Measurements from ENCODE around the gene ADAM11. TPM values are rescaled to one million over a fixed set of nuclear protein-coding genes. Genes with fewer than 3 reads are reported as not detected.
A peak's percentile ranks its signal among the peaks of the same experiment; 100 is the strongest.

ADAM11 gene
- polyA plus RNA-seq, 4 donors, result 0.15 to 0.62 TPM; not detected in 2

DNA sequence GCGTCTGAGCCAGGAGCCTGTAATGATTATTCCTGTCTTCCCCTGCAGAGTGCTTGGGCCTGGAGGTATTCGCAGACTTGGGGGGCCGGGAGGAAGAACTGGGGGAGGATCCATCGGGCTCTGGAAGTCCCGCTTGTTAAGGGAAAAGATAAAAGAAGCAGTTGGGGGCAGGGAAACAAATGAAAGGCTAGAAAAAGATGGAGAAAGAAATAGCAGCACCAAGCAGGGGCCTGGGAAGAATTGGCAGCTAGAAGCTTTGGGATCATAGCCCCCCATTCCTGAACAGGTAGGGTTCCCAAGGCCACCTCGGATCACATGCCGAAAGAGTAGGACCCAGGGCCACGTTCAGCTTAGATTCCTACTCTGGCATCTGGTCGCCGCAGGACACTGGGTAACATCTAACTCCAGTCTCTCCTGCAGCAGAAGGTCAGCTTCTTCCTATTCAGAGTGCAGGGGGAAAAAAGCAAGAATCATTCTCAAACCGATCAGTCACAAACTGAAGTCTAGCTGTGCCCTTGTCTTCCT is 23.6 kb downstream of the ADAM11 start:
- Histone ChIP-seq H3K27ac (ENCODE audit: low read depth in 1 of 3, low read length in 2 of 3) (no peak overlapping the region), H3K4me3 (ENCODE audit: low read depth in 1 of 3, low read length in 3 of 3) (no peak overlapping the region), H3K27me3 (ENCODE audit: control insufficient read depth in 3 of 3, insufficient read depth in 3 of 3, low read length in 3 of 3) (peaks cover 0 to 11% (median 0%) of the 10 kb centered on the region in 3 donors), H3K9me3 (ENCODE audit: control insufficient read depth in 2 of 2, insufficient read depth in 1 of 2, low read depth in 1 of 2, low read length in 1 of 2) (no peaks in the 10 kb centered on the region), H3K4me1 (ENCODE audit: control insufficient read depth in 3 of 3, insufficient read depth in 2 of 3, low read depth in 1 of 3, low read length in 2 of 3) (peaks cover 0 to 10% (median 0%) of the 10 kb centered on the region in 3 donors), H3K36me3 (ENCODE audit: control insufficient read depth in 3 of 3, insufficient read depth in 2 of 3, low read depth in 1 of 3, low read length in 3 of 3) (peaks cover 0 to 3% (median 0%) of the 10 kb centered on the region in 3 donors)
- FAIRE-seq, result no peak
- DNase-seq, result no peak
- WGBS, 3 donors, result 64 to 78% (median 69%) methylated on average over 11 of the region's 11 CpGs

GRCh38 chr17:44785921-44786320 is 27.1 kb downstream of the ADAM11 start:
- no peak overlapping the region for H3K4me3 ChIP-seq (ENCODE audit: low read depth in 1 of 3, low read length in 3 of 3)
- H3K4me1 ChIP-seq (ENCODE audit: control insufficient read depth in 3 of 3, insufficient read depth in 2 of 3, low read depth in 1 of 3, low read length in 2 of 3), result no peaks in the 10 kb centered on the region
- WGBS, 3 donors, result 85 to 88% (median 86%) methylated on average over 7 of the region's 7 CpGs
- DNase-seq (no peak), FAIRE-seq (no peak)
- peaks cover 0 to 2% (median 0%) of the 10 kb centered on the region in 3 donors for H3K27me3 ChIP-seq (ENCODE audit: control insufficient read depth in 3 of 3, insufficient read depth in 3 of 3, low read length in 3 of 3)
- H3K36me3 ChIP-seq (ENCODE audit: control insufficient read depth in 3 of 3, insufficient read depth in 2 of 3, low read depth in 1 of 3, low read length in 3 of 3), result no peaks in the 10 kb centered on the region
- H3K27ac ChIP-seq (ENCODE audit: low read depth in 1 of 3, low read length in 2 of 3), result no peak overlapping the region
- H3K9me3 ChIP-seq (ENCODE audit: control insufficient read depth in 2 of 2, insufficient read depth in 1 of 2, low read depth in 1 of 2, low read length in 1 of 2), result no peaks in the 10 kb centered on the region

DNA sequence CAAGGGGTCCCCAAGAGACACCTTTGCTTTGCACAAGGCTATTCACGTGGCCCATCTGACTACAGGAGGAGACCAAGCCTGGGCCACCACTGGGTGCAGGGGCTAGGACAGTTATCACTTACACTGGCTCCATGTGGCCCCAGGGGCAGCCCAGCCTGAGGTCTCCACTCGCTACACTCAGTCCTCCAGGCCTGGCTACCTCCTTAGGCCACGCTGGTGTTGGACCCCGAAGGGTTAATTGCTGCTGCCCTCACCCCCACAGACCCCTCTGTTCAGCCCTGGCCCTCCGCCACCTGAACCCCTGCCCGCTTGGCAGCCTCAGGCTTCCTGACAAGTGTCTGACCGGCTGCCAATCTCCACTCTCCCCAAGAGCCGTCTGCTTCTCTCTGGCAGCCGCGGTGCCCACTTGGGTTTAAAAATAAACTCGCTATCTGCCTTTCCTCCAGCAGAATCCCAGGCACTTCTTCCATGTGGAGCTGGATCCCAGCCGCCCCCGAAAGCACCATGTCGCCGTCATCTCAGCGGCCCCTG is 27.8 kb downstream of the ADAM11 start:
- FAIRE-seq (no peak), DNase-seq (no peak)
- Histone ChIP-seq H3K4me3 (ENCODE audit: low read depth in 1 of 3, low read length in 3 of 3) (no peak overlapping the region), H3K27ac (ENCODE audit: low read depth in 1 of 3, low read length in 2 of 3) (no peak overlapping the region), H3K27me3 (ENCODE audit: control insufficient read depth in 3 of 3, insufficient read depth in 3 of 3, low read length in 3 of 3) (peaks cover 0 to 2% (median 0%) of the 10 kb centered on the region in 3 donors), H3K9me3 (ENCODE audit: control insufficient read depth in 2 of 2, insufficient read depth in 1 of 2, low read depth in 1 of 2, low read length in 1 of 2) (no peaks in the 10 kb centered on the region), H3K4me1 (ENCODE audit: control insufficient read depth in 3 of 3, insufficient read depth in 2 of 3, low read depth in 1 of 3, low read length in 2 of 3) (no peaks in the 10 kb centered on the region), H3K36me3 (ENCODE audit: control insufficient read depth in 3 of 3, insufficient read depth in 2 of 3, low read depth in 1 of 3, low read length in 3 of 3) (no peaks in the 10 kb centered on the region)
- WGBS, 3 donors, result 55 to 74% (median 68%) methylated on average over 16 of the region's 16 CpGs

- Histone ChIP-seq H3K36me3 (ENCODE audit: control insufficient read depth in 3 of 3, insufficient read depth in 2 of 3, low read depth in 1 of 3, low read length in 3 of 3) (no peaks in the 10 kb centered on the region), H3K27ac (ENCODE audit: low read depth in 1 of 3, low read length in 2 of 3) (no peak overlapping the region), H3K27me3 (ENCODE audit: control insufficient read depth in 3 of 3, insufficient read depth in 3 of 3, low read length in 3 of 3) (peaks cover 0 to 2% (median 0%) of the 10 kb centered on the region in 3 donors), H3K4me1 (ENCODE audit: control insufficient read depth in 3 of 3, insufficient read depth in 2 of 3, low read depth in 1 of 3, low read length in 2 of 3) (no peaks in the 10 kb centered on the region), H3K4me3 (ENCODE audit: low read depth in 1 of 3, low read length in 3 of 3) (no peak overlapping the region), H3K9me3 (ENCODE audit: control insufficient read depth in 2 of 2, insufficient read depth in 1 of 2, low read depth in 1 of 2, low read length in 1 of 2) (no peaks in the 10 kb centered on the region)
- no peak for DNase-seq
- no peak for FAIRE-seq
- WGBS, 3 donors, result 64 to 75% (median 73%) methylated on average over 15 of the region's 15 CpGs
These were observed 28.6 kb downstream of the ADAM11 start for GRCh38 chr17:44787271-44787940.

DNA sequence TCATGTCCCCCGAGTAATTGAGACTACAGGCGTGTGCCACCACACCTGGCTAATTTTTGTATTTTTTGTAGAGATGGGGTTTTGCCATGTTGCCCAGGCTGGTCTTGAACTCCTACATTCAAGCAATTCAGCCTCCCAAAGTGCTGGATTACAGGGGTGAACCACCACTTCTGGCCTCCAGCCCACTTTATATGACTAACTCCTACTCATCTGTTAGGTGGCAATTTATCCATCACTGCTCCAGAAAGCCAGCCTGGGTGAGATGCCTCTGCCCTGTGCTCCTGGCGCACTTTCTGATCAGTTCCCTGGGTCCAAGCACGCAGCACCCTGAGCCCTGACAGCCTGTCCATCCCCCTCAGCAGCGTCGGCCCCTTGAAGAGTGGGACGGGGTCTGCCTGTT is 29.4 kb downstream of the ADAM11 start:
- 76 to 83% (median 83%) methylated on average over 7 of the region's 7 CpGs for WGBS, 3 donors
- H3K9me3 ChIP-seq (ENCODE audit: control insufficient read depth in 2 of 2, insufficient read depth in 1 of 2, low read depth in 1 of 2, low read length in 1 of 2), result no peaks in the 10 kb centered on the region
- H3K27ac ChIP-seq (ENCODE audit: low read depth in 1 of 3, low read length in 2 of 3), result no peak overlapping the region
- no peaks in the 10 kb centered on the region for H3K4me1 ChIP-seq (ENCODE audit: control insufficient read depth in 3 of 3, insufficient read depth in 2 of 3, low read depth in 1 of 3, low read length in 2 of 3)
- FAIRE-seq (no peak), DNase-seq (no peak)
- peaks cover 0 to 1% (median 0%) of the 10 kb centered on the region in 3 donors for H3K27me3 ChIP-seq (ENCODE audit: control insufficient read depth in 3 of 3, insufficient read depth in 3 of 3, low read length in 3 of 3)
- no peaks in the 10 kb centered on the region for H3K36me3 ChIP-seq (ENCODE audit: control insufficient read depth in 3 of 3, insufficient read depth in 2 of 3, low read depth in 1 of 3, low read length in 3 of 3)
- no peak overlapping the region for H3K4me3 ChIP-seq (ENCODE audit: low read depth in 1 of 3, low read length in 3 of 3)

- Histone ChIP-seq H3K4me1 (ENCODE audit: control insufficient read depth in 3 of 3, insufficient read depth in 2 of 3, low read depth in 1 of 3, low read length in 2 of 3) (peaks cover 0 to 5% (median 0%) of the 10 kb centered on the region in 3 donors), H3K27me3 (ENCODE audit: control insufficient read depth in 3 of 3, insufficient read depth in 3 of 3, low read length in 3 of 3) (no peaks in the 10 kb centered on the region), H3K4me3 (ENCODE audit: low read depth in 1 of 3, low read length in 3 of 3) (no peak overlapping the region), H3K27ac (ENCODE audit: low read depth in 1 of 3, low read length in 2 of 3) (no peak overlapping the region), H3K36me3 (ENCODE audit: control insufficient read depth in 3 of 3, insufficient read depth in 2 of 3, low read depth in 1 of 3, low read length in 3 of 3) (peaks cover 0 to 2% (median 0%) of the 10 kb centered on the region in 3 donors), H3K9me3 (ENCODE audit: control insufficient read depth in 2 of 2, insufficient read depth in 1 of 2, low read depth in 1 of 2, low read length in 1 of 2) (no peaks in the 10 kb centered on the region)
- FAIRE-seq (no peak), DNase-seq (no peak)
- 98 to 100% (median 100%) methylated on average over 1 of the region's 1 CpG for WGBS, 3 donors
These were observed 33.5 kb downstream of the ADAM11 start for GRCh38 chr17:44792276-44792675.

DNA sequence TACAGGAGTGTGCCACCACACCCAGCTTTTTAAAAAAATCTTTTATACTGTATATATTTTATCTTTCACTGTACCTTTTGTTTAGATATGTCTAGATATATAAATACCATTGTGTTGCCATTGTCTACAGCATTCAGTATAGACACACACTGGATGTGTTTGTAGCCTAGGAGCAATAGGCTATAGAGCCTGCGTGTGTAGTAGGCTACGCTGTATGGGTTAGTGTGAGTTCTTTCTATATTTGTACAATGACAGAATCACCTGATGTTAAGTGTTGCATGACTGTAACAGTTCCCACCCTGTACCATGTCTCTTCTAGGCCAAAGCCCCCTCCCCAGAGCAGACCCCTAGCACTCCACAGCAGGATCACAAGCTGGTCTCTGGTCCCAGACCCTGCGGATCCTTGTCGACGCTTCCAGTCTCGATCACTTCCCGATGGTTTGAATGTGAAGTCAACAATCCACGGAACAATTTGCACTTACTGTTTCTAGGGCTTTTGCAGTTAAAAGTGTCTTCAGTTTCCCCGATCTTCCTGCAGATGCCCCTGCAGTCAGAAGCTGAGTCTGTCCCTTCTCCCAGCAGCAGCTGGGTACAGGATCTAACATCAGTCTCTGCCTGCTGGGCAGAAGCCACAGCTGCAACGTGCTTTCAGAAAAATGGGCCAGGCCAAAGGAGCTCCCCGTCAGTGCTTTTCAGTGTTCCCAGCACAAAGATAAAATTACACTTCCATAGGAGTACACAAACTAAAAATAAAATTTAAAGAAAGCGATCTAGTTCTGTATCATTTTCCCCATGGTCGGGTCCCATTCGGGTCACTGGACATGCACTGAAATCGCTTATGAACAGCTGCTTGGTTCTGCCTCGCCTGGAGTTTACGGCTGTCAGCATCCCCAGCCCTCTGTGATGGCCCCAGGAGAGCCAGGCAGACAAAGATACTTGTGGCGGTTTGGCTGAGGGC is 35.4 kb downstream of the ADAM11 start:
- Histone ChIP-seq H3K27me3 (ENCODE audit: control insufficient read depth in 3 of 3, insufficient read depth in 3 of 3, low read length in 3 of 3) (no peaks in the 10 kb centered on the region), H3K4me1 (ENCODE audit: control insufficient read depth in 3 of 3, insufficient read depth in 2 of 3, low read depth in 1 of 3, low read length in 2 of 3) (peaks cover 0 to 5% (median 3%) of the 10 kb centered on the region in 3 donors), H3K36me3 (ENCODE audit: control insufficient read depth in 3 of 3, insufficient read depth in 2 of 3, low read depth in 1 of 3, low read length in 3 of 3) (peaks cover 0 to 2% (median 0%) of the 10 kb centered on the region in 3 donors), H3K4me3 (ENCODE audit: low read depth in 1 of 3, low read length in 3 of 3) (no peak overlapping the region), H3K9me3 (ENCODE audit: control insufficient read depth in 2 of 2, insufficient read depth in 1 of 2, low read depth in 1 of 2, low read length in 1 of 2) (no peaks in the 10 kb centered on the region), H3K27ac (ENCODE audit: low read depth in 1 of 3, low read length in 2 of 3) (peak overlapping the region in 2 of 3 donors; percentile 35 to 91)
- no peak for FAIRE-seq
- DNase-seq, result no peak
- 70 to 87% (median 78%) methylated on average over 18 of the region's 18 CpGs for WGBS, 3 donors

DNA sequence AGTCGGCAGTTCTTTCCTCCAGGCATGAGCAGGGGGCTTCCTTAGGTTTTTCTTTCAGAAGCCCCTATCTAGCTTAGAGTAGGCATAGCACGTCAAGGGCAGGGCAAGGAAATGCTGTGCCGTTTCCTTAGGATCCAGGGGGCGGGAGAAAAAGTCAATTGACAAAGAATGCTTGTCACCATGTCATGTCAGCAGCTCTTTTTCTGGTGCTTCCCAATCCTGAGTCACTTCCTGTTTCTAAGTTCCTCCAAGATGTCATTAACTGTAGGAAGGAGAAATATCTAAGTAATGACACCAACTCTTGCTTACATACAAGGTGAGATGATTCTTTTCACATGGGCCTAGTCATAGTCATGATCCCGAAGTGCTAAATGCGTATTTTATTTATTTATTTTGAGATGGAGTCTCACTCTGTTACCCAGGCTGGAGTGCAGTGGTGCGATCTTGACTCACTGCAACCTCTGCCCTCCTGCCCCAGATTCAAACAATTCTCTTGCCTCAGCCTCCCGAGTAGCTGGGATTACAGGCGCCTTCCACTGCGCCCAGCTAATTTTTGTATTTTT is 36.1 kb downstream of the ADAM11 start:
- DNase-seq, result no peak
- H3K36me3 ChIP-seq (ENCODE audit: control insufficient read depth in 3 of 3, insufficient read depth in 2 of 3, low read depth in 1 of 3, low read length in 3 of 3), result peaks cover 0 to 2% (median 0%) of the 10 kb centered on the region in 3 donors
- H3K4me3 ChIP-seq (ENCODE audit: low read depth in 1 of 3, low read length in 3 of 3), result no peak overlapping the region
- H3K27me3 ChIP-seq (ENCODE audit: control insufficient read depth in 3 of 3, insufficient read depth in 3 of 3, low read length in 3 of 3), result no peaks in the 10 kb centered on the region
- peak overlapping the region in 2 of 3 donors; percentile 35 to 91 for H3K27ac ChIP-seq (ENCODE audit: low read depth in 1 of 3, low read length in 2 of 3)
- no peak for FAIRE-seq
- peaks cover 0 to 5% (median 3%) of the 10 kb centered on the region in 3 donors for H3K4me1 ChIP-seq (ENCODE audit: control insufficient read depth in 3 of 3, insufficient read depth in 2 of 3, low read depth in 1 of 3, low read length in 2 of 3)
- H3K9me3 ChIP-seq (ENCODE audit: control insufficient read depth in 2 of 2, insufficient read depth in 1 of 2, low read depth in 1 of 2, low read length in 1 of 2), result no peaks in the 10 kb centered on the region
- 48 to 63% (median 59%) methylated on average over 10 of the region's 10 CpGs for WGBS, 3 donors
